ENCODE measurements around the gene SLC13A3. TPM values are rescaled to one million over a fixed set of nuclear protein-coding genes. Genes with fewer than 3 reads are reported as not detected.

The SLC13A3 gene
- total RNA-seq, 1 donor = 3.0 TPM

DNA sequence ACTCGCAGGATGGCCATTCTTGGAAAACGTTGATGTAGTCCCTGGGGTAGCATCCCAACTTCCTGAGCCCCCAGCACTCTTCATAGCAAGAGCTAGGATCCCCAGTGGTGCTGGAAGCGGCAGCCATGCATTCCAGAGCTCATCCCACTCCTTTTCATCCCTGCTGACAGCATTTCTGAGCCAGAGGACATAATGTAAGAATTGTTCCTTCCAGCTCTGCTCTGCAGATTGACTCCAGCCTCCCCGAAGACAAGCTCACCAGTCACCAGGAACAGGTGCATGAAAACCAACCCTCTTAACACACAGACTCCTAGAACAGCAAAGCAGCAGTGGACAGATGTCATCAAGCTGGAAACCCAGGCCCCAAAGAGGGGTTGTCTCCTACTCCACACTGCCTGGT, 3.8 kb downstream of the SLC13A3 start:
- TF ChIP-seq, protein P1, sequence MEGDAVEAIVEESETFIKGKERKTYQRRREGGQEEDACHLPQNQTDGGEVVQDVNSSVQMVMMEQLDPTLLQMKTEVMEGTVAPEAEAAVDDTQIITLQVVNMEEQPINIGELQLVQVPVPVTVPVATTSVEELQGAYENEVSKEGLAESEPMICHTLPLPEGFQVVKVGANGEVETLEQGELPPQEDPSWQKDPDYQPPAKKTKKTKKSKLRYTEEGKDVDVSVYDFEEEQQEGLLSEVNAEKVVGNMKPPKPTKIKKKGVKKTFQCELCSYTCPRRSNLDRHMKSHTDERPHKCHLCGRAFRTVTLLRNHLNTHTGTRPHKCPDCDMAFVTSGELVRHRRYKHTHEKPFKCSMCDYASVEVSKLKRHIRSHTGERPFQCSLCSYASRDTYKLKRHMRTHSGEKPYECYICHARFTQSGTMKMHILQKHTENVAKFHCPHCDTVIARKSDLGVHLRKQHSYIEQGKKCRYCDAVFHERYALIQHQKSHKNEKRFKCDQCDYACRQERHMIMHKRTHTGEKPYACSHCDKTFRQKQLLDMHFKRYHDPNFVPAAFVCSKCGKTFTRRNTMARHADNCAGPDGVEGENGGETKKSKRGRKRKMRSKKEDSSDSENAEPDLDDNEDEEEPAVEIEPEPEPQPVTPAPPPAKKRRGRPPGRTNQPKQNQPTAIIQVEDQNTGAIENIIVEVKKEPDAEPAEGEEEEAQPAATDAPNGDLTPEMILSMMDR (IDR thresholded peaks at IDR 0.05; ENCODE audit: insufficient read depth, low read length) = no peak
- no peak overlapping the region for H3K4me3 ChIP-seq (ENCODE audit: low read depth, low read length)

DNA sequence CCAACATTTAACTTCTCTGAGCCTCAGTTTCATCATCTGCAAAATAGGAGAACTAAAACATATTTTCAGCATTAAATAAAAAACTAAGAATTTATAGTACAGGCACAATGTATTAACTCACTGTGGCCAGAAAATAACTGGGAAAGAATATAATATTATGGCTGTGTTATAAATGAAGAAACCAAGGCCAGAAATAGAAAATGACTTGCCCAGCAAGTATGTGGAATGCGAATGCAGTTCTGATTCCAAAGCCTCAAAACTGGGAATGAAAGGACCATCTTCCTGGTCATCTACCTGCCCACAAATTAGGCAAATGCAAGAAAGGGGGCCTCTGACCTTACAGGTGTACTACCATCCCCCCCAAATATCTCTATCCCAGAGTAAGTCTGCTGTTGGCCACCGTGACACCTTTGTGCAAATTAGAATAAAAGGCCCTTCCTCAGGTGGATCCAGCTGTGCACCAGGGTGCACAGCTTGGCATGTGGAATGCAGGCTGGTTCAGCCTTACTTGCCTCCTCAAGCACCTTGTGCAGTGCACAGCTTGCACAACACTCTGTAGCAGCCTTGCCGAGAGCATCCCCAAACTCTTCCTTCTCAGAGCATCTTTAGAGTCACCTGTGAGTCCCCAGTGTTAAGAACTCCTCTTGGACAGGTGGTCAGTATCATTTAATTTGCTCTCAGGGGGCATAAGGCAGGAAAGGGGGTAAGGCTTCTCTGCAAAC, 4.4 kb downstream of the SLC13A3 start:
- no peak overlapping the region for H3K4me3 ChIP-seq (ENCODE audit: low read depth, low read length)
- TF ChIP-seq, protein P1 (IDR thresholded peaks at IDR 0.05; ENCODE audit: insufficient read depth, low read length) = no peak
- DNase-seq (ENCODE audit: low read depth) = peak; percentile 11

More for the DNA sequence above, 3.8 kb downstream of the SLC13A3 start:
- DNase-seq (ENCODE audit: low read depth) = no peak

DNA sequence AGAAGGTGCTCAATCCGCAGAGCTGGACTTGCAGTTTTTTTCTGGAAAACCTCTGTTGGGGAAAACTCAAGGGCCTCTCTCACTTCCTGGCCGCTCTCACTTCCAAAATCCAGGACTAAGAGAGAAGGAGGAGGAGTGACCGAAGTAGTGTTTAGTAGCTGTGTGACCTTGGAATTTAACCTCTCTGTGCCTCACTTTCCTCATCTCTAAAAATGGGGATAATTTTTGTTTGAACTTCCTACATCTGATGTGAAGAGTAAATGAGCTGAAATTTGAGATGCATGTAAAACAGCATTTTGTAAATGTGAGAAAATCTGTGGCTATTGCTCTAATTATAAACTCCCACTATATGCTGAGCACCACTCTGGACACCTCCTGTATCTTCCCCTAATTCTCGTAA, 5.1 kb downstream of the SLC13A3 start:
- TF ChIP-seq, protein P1 (IDR thresholded peaks at IDR 0.05; ENCODE audit: insufficient read depth, low read length) = no peak
- no peak for DNase-seq (ENCODE audit: low read depth)
- no peak overlapping the region for H3K4me3 ChIP-seq (ENCODE audit: low read depth, low read length)

DNA sequence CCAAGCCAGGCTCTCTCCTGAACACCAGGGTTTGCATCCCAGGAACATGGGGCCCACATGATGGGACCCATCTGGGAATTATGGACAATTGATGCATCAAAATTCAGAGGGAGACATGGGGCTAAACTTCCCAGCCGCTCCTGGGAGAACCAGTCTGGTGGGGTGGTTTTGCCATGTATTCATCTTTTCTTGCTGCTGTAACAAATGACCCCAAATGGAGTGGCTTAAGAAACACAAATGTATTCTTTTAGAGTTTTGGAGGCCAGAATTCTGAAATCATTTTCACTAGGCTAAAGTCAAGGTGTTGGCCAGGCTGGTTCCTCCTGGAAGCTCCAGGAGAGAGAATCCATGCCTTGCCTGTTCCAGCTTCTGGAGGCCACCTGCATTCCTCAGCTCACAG, 6.5 kb downstream of the SLC13A3 start:
- no peak for DNase-seq (ENCODE audit: low read depth)
- H3K4me3 ChIP-seq (ENCODE audit: low read depth, low read length) = no peak overlapping the region
- TF ChIP-seq, protein P1 (IDR thresholded peaks at IDR 0.05; ENCODE audit: insufficient read depth, low read length) = no peak

DNA sequence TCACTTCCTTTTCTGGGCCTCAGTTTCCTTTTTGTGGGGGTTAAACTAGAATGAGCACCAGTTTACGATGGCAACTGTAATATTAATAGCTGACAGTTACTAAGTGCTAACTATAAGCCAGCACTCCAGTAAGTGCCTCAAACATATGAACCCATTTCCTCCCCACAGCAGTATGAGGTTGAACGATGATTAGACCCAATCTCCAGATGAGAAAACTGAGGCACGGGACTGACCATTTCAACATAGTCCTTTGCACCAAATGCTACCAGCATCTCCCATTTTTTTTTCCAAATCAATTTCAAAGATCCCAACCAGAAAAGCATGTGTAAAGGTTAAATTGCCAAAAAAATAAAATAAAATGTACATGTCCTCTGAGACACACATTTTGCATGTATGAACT, 7.1 kb downstream of the SLC13A3 start:
- TF ChIP-seq, protein P1 (IDR thresholded peaks at IDR 0.05; ENCODE audit: insufficient read depth, low read length) = no peak

DNA sequence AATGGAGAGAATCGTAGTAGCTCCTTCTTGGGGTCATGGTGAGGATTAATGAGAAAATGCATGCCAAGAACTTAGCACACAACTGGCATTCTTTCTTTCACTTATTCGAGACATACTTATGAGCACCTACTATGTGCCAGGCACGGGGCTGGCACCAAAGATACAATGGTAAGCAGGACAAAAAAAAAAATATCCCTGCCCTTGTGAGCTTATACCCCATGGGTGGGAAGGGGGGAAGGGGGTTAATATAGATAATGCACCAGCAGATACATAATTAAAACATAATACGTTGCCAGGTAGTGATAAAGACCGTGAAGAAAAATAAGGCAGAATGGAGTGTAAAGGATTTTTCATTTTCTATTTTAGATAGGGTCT, 8.3 kb downstream of the SLC13A3 start:
- no peak overlapping the region for H3K4me3 ChIP-seq (ENCODE audit: low read depth, low read length)
- no peak for DNase-seq (ENCODE audit: low read depth)

More for the DNA sequence above, 7.1 kb downstream of the SLC13A3 start:
- no peak overlapping the region for H3K4me3 ChIP-seq (ENCODE audit: low read depth, low read length)
- no peak for DNase-seq (ENCODE audit: low read depth)

More for the DNA sequence above, 8.3 kb downstream of the SLC13A3 start:
- TF ChIP-seq, protein P1 (IDR thresholded peaks at IDR 0.05; ENCODE audit: insufficient read depth, low read length) = no peak
